ENCODE data around the gene GNAI2.

GNAI2 gene

DNA sequence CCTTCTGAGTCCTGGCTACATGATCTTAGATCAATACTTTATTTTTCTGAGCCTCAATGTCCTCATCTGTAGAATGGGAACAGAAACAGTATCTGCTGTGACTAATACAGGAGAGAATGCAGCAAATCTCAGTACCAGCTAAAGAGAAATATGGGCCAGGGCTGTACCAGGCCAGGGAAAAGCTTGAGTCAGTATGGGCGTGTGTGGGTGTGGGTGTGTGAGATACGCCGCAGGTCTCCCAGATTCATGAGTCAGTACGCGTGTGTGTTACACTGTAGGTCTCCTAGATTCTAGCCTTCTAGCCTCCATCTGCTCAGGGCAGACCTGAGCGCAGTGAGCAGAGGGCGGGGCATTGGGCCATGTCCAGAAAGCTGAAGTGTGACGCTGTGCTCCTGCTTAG lies 15.2 kb downstream of the GNAI2 start:
- no peak for DNase-seq (ENCODE audit: extremely low spot score)
- CTCF ChIA-PET: interaction anchor here (1.2 kb wide), 1 partner anchor 9 kb away, joined by 3 read pairs; no protein-coding TSS in a partner anchor
- POLR2A ChIA-PET: no interaction called here
- no peak for TF ChIP-seq LEF1 (IDR thresholded peaks at IDR 0.05; ENCODE audit: borderline replicate concordance)
- TF ChIP-seq FOXA1 (IDR thresholded peaks at IDR 0.05): no peak
- no peak for TF ChIP-seq SP1 (IDR thresholded peaks at IDR 0.05)
- TF ChIP-seq ZNF384 (IDR thresholded peaks at IDR 0.05): no peak
- no peak for TF ChIP-seq L3MBTL2 (conservative IDR thresholded peaks at IDR 0.05)
- no peak for TF ChIP-seq CTBP1 (IDR thresholded peaks at IDR 0.05; ENCODE audit: borderline replicate concordance)
- no peak for TF ChIP-seq SUZ12 (IDR thresholded peaks at IDR 0.05)
- TF ChIP-seq FOXK2 (IDR thresholded peaks at IDR 0.05): no peak
- TF ChIP-seq ELF4 (IDR thresholded peaks at IDR 0.05): no peak
- no peak for TF ChIP-seq TARDBP (IDR thresholded peaks at IDR 0.05)
- TF ChIP-seq, protein P1, sequence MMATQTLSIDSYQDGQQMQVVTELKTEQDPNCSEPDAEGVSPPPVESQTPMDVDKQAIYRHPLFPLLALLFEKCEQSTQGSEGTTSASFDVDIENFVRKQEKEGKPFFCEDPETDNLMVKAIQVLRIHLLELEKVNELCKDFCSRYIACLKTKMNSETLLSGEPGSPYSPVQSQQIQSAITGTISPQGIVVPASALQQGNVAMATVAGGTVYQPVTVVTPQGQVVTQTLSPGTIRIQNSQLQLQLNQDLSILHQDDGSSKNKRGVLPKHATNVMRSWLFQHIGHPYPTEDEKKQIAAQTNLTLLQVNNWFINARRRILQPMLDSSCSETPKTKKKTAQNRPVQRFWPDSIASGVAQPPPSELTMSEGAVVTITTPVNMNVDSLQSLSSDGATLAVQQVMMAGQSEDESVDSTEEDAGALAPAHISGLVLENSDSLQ (IDR thresholded peaks at IDR 0.05): no peak
- TF ChIP-seq ARNT (IDR thresholded peaks at IDR 0.05): no peak
- TF ChIP-seq BHLHE40 (IDR thresholded peaks at IDR 0.05; ENCODE audit: borderline replicate concordance): no peak
- no peak for TF ChIP-seq FOXM1 (IDR thresholded peaks at IDR 0.05; ENCODE audit: borderline replicate concordance)
- TF ChIP-seq HDGF (IDR thresholded peaks at IDR 0.05; ENCODE audit: borderline replicate concordance): no peak
- no peak for TF ChIP-seq NFRKB (IDR thresholded peaks at IDR 0.05)

- no peak for TF ChIP-seq SP1 (IDR thresholded peaks at IDR 0.05)
- no peak for TF ChIP-seq L3MBTL2 (conservative IDR thresholded peaks at IDR 0.05)
- TF ChIP-seq LEF1 (IDR thresholded peaks at IDR 0.05; ENCODE audit: borderline replicate concordance): no peak
- ChIA-PET POLR2A (interaction anchor here (1.2 to 1.9 kb wide), 4 partner anchors 19 to 27 kb away, joined by 3 to 6 read pairs (median 4); partner anchors contain the start of gene GNAI2), CTCF (interaction anchor here (0.6 to 2.9 kb wide), 3 partner anchors 8 to 68 kb away, joined by 3 to 21 read pairs (median 3); partner anchors contain the start of gene HYAL2)
- DNase-seq (ENCODE audit: extremely low spot score): no peak
Measured at GRCh38 chr3:50254577-50255250, 18.7 kb downstream of the GNAI2 start.

DNA sequence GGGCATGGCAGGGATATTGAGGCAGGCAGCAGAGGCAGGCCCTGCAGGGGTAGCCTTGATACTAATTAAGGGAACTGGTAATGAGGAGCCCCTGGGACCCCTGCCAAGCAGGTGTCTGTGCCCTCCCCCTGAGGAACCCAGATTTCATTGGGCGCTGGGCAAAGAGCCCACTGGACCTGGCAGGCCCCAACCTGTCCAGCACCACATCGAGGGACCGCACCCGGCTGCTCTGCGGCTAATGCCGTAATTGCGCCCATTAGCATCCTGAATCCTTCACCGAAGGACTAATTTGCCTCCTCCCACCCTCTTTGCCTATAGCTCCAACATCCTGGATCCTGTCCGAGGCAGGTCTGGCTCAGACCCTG lies 19.2 kb downstream of the GNAI2 start:
- TF ChIP-seq LEF1 (IDR thresholded peaks at IDR 0.05; ENCODE audit: borderline replicate concordance) (no peak), ZNF384 (IDR thresholded peaks at IDR 0.05) (no peak), FOXA1 (IDR thresholded peaks at IDR 0.05) (no peak), NFRKB (IDR thresholded peaks at IDR 0.05) (no peak), SUZ12 (IDR thresholded peaks at IDR 0.05) (no peak)
- CTCF ChIA-PET: interaction anchor here (1.5 to 2.9 kb wide), 2 partner anchors 9 to 14 kb away, joined by 4 to 21 read pairs; no protein-coding TSS in a partner anchor
- POLR2A ChIA-PET: interaction anchor here (1.7 to 1.9 kb wide), 2 partner anchors 20 to 22 kb away, joined by 4 to 6 read pairs; partner anchors contain the start of gene GNAI2
- no peak for DNase-seq (ENCODE audit: extremely low spot score)

DNA sequence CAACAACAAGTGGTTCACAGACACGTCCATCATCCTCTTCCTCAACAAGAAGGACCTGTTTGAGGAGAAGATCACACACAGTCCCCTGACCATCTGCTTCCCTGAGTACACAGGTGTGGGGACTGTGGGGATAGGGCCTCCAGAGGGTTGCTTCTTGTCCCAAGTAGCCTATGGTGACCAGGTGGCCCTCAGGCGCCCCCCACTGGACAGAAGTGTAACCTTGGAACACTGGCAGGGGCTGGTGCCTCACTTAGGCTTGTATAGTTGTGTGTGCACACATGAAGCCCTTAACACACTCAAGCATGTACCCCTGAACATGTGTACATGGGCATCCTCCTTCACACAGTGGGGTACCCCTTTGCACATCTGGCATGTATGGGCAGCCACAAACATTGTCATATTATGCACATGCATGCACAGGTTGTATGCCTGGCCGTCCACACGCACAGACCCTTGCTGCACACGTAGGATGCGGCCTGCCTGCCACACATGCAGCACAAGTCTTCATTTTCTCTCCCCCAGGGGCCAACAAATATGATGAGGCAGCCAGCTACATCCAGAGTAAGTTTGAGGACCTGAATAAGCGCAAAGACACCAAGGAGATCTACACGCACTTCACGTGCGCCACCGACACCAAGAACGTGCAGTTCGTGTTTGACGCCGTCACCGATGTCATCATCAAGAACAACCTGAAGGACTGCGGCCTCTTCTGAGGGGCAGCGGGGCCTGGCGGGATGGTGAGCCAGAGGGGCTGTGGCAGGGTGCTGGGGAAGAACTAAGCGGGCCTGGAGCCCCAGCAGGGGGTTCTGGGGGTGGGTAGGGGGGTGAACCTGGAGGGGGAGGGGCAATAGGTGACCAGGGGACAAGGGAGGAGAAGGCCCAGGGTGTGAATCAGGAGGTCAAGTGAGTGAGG lies 21.2 kb downstream of the GNAI2 start:
- TF ChIP-seq ARNT (IDR thresholded peaks at IDR 0.05) (no peak), FOXK2 (IDR thresholded peaks at IDR 0.05) (no peak), BHLHE40 (IDR thresholded peaks at IDR 0.05; ENCODE audit: borderline replicate concordance) (no peak), NFRKB (IDR thresholded peaks at IDR 0.05) (no peak), CTBP1 (IDR thresholded peaks at IDR 0.05; ENCODE audit: borderline replicate concordance) (no peak), TARDBP (IDR thresholded peaks at IDR 0.05) (no peak), L3MBTL2 (conservative IDR thresholded peaks at IDR 0.05) (no peak), HDGF (IDR thresholded peaks at IDR 0.05; ENCODE audit: borderline replicate concordance) (no peak), SUZ12 (IDR thresholded peaks at IDR 0.05) (no peak), FOXA1 (IDR thresholded peaks at IDR 0.05) (no peak)
- POLR2A ChIA-PET: interaction anchor here (1.4 to 1.9 kb wide), 2 partner anchors 11 to 22 kb away, joined by 5 to 6 read pairs; partner anchors contain the start of gene GNAI2
- CTCF ChIA-PET: interaction anchor here (0.6 to 4.0 kb wide), 9 partner anchors 10 to 99 kb away, joined by 3 to 31 read pairs (median 3); partner anchors contain the start of gene GNAI2
- peak; percentile 51 for DNase-seq (ENCODE audit: extremely low spot score)

DNA sequence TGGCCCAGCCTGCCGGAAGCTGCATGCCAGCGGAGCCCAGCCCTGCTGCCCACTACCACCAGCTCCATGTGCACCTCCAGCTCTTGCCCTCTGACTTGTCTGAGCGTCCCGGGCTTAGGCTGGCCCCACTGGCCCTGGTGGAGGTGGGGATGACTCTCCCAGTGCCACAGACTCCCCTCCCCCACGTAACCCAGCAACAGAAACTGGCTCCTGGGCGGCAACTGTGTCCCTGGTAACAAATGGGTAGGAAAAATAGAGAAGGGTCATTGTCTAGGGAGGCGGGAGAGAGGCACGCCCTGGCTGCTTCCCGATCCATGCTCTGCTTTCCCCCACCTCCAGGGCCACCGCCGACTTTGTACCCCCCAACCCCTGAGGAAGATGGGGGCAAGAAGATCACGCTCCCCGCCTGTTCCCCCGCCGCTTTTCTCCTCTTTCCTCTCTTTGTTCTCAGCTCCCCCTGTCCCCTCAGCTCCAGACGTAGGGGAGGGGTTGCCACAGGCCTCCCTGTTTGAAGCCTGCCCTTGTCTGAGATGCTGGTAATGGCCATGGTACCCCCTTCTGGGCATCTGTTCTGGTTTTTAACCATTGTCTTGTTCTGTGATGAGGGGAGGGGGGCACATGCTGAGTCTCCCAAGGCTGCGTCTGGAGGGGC lies 22.2 kb downstream of the GNAI2 start:
- DNase-seq (ENCODE audit: extremely low spot score): no peak
- ChIA-PET CTCF (interaction anchor here (1.3 to 4.0 kb wide), 2 partner anchors 11 to 16 kb away, joined by 3 to 31 read pairs; no protein-coding TSS in a partner anchor), POLR2A (interaction anchor here (1.6 kb wide), 2 partner anchors 12 to 30 kb away, joined by 6 to 7 read pairs; no protein-coding TSS in a partner anchor)
- no peak for TF ChIP-seq LEF1 (IDR thresholded peaks at IDR 0.05; ENCODE audit: borderline replicate concordance)
- no peak for TF ChIP-seq HDGF (IDR thresholded peaks at IDR 0.05; ENCODE audit: borderline replicate concordance)
- TF ChIP-seq SP1 (IDR thresholded peaks at IDR 0.05): no peak
- no peak for TF ChIP-seq BHLHE40 (IDR thresholded peaks at IDR 0.05; ENCODE audit: borderline replicate concordance)
- TF ChIP-seq FOXK2 (IDR thresholded peaks at IDR 0.05): no peak
- no peak for TF ChIP-seq CTBP1 (IDR thresholded peaks at IDR 0.05; ENCODE audit: borderline replicate concordance)
- no peak for TF ChIP-seq ZNF384 (IDR thresholded peaks at IDR 0.05)
- TF ChIP-seq L3MBTL2 (conservative IDR thresholded peaks at IDR 0.05): no peak
- no peak for TF ChIP-seq FOXA1 (IDR thresholded peaks at IDR 0.05)
- no peak for TF ChIP-seq SUZ12 (IDR thresholded peaks at IDR 0.05)
- no peak for TF ChIP-seq TARDBP (IDR thresholded peaks at IDR 0.05)
- TF ChIP-seq NFRKB (IDR thresholded peaks at IDR 0.05): no peak
- no peak for TF ChIP-seq ELF4 (IDR thresholded peaks at IDR 0.05)
- TF ChIP-seq ARNT (IDR thresholded peaks at IDR 0.05): no peak
- no peak for TF ChIP-seq FOXM1 (IDR thresholded peaks at IDR 0.05; ENCODE audit: borderline replicate concordance)
- TF ChIP-seq, protein P1 (IDR thresholded peaks at IDR 0.05): no peak
